ENCODE results near the gene SEC22C.

GRCh38 chr3:42569593-42570142, 12.1 kb downstream of the SEC22C start:
- TF ChIP-seq CTCF (IDR thresholded peaks at IDR 0.05) (no peak), EP300 (IDR thresholded peaks at IDR 0.05) (no peak), POLR2A (IDR thresholded peaks at IDR 0.05) (no peak)

Data from suprapubic skin (tissue), 3 donors.